ENCODE data around the gene POLDIP3. TPM values are rescaled to one million over a fixed set of nuclear protein-coding genes. Genes with fewer than 3 reads are reported as not detected.

Gene POLDIP3
- total and polyA plus RNA-seq, 2 of the 4 experiments (the other 2 are of a cell fraction), result 33.9 to 43.6 TPM

- H4K8ac ChIP-seq (ENCODE audit: low read depth in 2 of 2, low read length in 2 of 2), result no peak overlapping the region
- H3K14ac ChIP-seq (replicated peaks; ENCODE audit: low read depth, low read length), result no peak overlapping the region
- H2AK5ac ChIP-seq (ENCODE audit: low read depth, low read length), result no peak overlapping the region
- no peak for DNase-seq
- no peaks in the 10 kb centered on the region for H3K9me3 ChIP-seq (ENCODE audit: control insufficient read depth, insufficient read depth, low read length)
- H4K20me1 ChIP-seq (ENCODE audit: insufficient read depth, low read length), result no peaks in the 10 kb centered on the region
- no peak overlapping the region for H3K9ac ChIP-seq (ENCODE audit: low read depth, low read length)
- BruUV-seq (replicated peaks), result no TSS peak
- no peak overlapping the region for H4K91ac ChIP-seq (ENCODE audit: insufficient read depth, low read depth, low read length)
- 65% methylated on average over 2 of the region's 19 CpGs; no CpG with 5 or more reads in 1 of the 2 experiments for WGBS, 2 experiments (ENCODE audit: extremely low coverage in 2 of 2, insufficient read length in 1 of 2)
- no peak overlapping the region for H3K56ac ChIP-seq (ENCODE audit: extremely low read depth, insufficient read depth, low read length)
- no peak overlapping the region for H2BK20ac ChIP-seq (ENCODE audit: low read depth, low read length)
- no peaks in the 10 kb centered on the region for H3K79me1 ChIP-seq (ENCODE audit: low read depth in 1 of 2, low read length in 2 of 2)
- peaks cover 17% of the 10 kb centered on the region for H3K27me3 ChIP-seq (ENCODE audit: control insufficient read depth, insufficient read depth, low read length)
- no peak overlapping the region for H2BK5ac ChIP-seq (ENCODE audit: low read depth, low read length, poor library complexity, severe bottlenecking)
- no peaks in the 10 kb centered on the region; the same call in 1 of the 2 replicates for H3K9me1 ChIP-seq (ENCODE audit: insufficient read depth, low read length)
- no peak overlapping the region for H3K18ac ChIP-seq (ENCODE audit: low read depth, low read length)
- H3K27ac ChIP-seq (ENCODE audit: insufficient read depth, low read length), result no peak overlapping the region
- no peak overlapping the region for H2BK120ac ChIP-seq (ENCODE audit: low read depth, low read length)
- TF ChIP-seq ELK1 (IDR thresholded peaks at IDR 0.05; ENCODE audit: borderline replicate concordance, low read depth, low read length) (no peak), BHLHE40 (IDR thresholded peaks at IDR 0.05; ENCODE audit: low read depth, low read length) (no peak), CHD1 (IDR thresholded peaks at IDR 0.05; ENCODE audit: low read depth, low read length) (no peak), CTCF (conservative IDR thresholded peaks at IDR 0.05; ENCODE audit: low read depth, low read length) (no peak), USF2 (IDR thresholded peaks at IDR 0.05; ENCODE audit: low read depth, low read length) (no peak), MAZ (IDR thresholded peaks at IDR 0.05; ENCODE audit: borderline replicate concordance, low read depth, low read length) (no peak)
- H4K5ac ChIP-seq (ENCODE audit: low read depth, low read length), result no peak overlapping the region
- no peaks in the 10 kb centered on the region for H3K36me3 ChIP-seq (ENCODE audit: control insufficient read depth, insufficient read depth, low read length)
- ChIA-PET CTCF (no interaction called here), POLR2A (ENCODE audit: unreplicated experiment) (interaction anchor here (0.6 kb wide), 1 partner anchor 375 kb away, joined by 3 read pairs; no protein-coding TSS in a partner anchor)
- no peak for ATAC-seq (ENCODE audit: low read depth)
- H3K23ac ChIP-seq (ENCODE audit: low read depth, low read length), result no peak overlapping the region
- peaks cover 2% of the 10 kb centered on the region; the same call in 1 of the 2 replicates for H3K4me1 ChIP-seq (ENCODE audit: control insufficient read depth, insufficient read depth, low read length)
- H3K4me2 ChIP-seq (ENCODE audit: low read depth, low read length), result no peak overlapping the region
- no peak overlapping the region for H2AK9ac ChIP-seq (replicated peaks; ENCODE audit: low read depth, low read length, poor library complexity)
- no peak overlapping the region for H3K4ac ChIP-seq (ENCODE audit: low read depth, low read length)
- no peak overlapping the region for H2BK15ac ChIP-seq (ENCODE audit: low read depth, low read length)
- H3K4me3 ChIP-seq (ENCODE audit: insufficient read depth, low read depth, low read length), result no peak overlapping the region
- in situ Hi-C loops (cut with MboI; ENCODE audit: low sequenced_read_pairs), result no loop called here
- no peak overlapping the region for H2AFZ ChIP-seq (replicated peaks; ENCODE audit: low read length, poor library complexity)
- dilution Hi-C loops (cut with HindIII; ENCODE audit: low sequenced_read_pairs, unreplicated experiment), result no loop called here
- intact Hi-C loops (cut with micrococcal nuclease), result no loop called here
Measured at GRCh38 chr22:42548597-42549330, 65.9 kb downstream of the POLDIP3 start.
